GM12873 (cell line): Measurements from ENCODE around the gene CYP4F2.

Experiments
- TF ChIP-seq, protein P1 (sequence below): IDR thresholded peaks from 2 replicates; pipeline ENCODE4 v1.5.1; 2012; ENCODE audit warnings: low read depth, mild to moderate bottlenecking, moderate library complexity, low read length, control low read depth; ENCODE audit not compliant: insufficient read depth; ENCODE audit errors: missing control alignments

Gene CYP4F2

DNA sequence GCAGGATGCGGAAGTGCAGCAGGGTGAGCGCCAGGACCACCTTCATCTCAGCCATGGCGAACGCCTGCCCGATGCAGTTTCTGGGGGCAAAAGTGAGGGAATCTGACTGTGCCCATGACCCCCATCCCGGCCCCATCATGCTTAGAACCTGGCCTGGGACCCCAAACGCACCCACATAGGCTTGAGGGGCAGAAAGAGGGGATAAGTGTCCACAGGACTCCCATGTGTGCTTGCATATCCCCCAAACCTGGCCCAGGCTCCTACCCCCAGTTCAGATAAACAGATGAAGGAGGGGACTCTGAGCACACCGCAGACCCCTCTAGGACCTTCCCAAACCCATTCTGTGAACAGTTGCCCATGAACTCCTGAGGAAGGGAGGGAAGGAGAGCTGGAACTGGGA, 16.0 kb upstream of the CYP4F2 start:
- TF ChIP-seq, protein P1, sequence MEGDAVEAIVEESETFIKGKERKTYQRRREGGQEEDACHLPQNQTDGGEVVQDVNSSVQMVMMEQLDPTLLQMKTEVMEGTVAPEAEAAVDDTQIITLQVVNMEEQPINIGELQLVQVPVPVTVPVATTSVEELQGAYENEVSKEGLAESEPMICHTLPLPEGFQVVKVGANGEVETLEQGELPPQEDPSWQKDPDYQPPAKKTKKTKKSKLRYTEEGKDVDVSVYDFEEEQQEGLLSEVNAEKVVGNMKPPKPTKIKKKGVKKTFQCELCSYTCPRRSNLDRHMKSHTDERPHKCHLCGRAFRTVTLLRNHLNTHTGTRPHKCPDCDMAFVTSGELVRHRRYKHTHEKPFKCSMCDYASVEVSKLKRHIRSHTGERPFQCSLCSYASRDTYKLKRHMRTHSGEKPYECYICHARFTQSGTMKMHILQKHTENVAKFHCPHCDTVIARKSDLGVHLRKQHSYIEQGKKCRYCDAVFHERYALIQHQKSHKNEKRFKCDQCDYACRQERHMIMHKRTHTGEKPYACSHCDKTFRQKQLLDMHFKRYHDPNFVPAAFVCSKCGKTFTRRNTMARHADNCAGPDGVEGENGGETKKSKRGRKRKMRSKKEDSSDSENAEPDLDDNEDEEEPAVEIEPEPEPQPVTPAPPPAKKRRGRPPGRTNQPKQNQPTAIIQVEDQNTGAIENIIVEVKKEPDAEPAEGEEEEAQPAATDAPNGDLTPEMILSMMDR: no peak

DNA sequence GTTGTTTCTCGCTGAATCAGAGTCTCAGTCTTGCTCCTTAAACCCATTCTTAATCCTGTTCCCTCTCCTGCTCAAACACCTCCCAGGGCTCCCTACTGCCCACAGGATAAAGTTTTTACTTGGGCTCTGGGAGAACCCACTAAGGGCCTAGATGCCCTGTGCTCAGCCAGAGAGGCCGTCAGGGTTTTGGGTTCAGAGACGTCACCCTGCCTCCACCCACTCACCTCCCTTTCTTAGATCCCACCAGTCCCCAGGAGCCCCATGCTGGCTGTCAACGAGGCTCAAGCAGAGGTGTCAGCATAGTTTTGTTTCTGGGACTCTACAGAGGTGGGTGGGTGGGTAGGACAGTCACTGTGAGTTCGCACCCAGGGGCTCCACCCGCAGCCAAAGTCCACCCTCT, 15.5 kb upstream of the CYP4F2 start:
- TF ChIP-seq, protein P1: no peak

DNA sequence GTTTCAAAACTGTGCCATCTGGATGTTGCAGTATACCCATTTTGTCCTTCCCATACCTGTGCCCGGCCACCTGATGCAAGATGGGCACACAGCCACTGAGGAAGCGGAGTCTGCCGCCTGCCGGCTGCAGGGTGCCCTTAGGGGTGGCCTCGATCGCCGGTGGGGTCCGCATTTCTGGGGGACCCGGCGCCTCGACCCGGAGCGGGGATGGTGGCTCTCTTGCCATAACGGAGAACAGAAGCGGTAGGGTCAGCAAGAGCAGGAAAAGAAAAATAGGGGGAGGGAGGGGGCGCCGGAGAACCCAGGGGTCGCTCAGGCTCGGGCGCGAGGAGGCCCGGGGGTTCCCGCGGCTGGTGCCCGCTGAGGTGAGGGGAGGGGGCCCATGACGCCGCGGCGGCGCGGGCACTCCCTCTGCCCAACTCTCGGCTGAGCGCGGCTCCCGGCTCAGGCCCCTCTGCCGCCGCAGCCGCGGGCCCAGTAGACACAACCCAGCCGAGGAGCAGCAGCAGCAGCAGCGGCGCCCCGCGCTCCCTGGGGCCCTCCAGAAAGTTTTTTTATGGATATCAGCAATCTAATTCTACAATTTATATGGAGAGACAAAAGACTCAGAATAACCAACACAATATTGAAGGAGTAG, 13.8 kb upstream of the CYP4F2 start:
- TF ChIP-seq, protein P1: no peak

DNA sequence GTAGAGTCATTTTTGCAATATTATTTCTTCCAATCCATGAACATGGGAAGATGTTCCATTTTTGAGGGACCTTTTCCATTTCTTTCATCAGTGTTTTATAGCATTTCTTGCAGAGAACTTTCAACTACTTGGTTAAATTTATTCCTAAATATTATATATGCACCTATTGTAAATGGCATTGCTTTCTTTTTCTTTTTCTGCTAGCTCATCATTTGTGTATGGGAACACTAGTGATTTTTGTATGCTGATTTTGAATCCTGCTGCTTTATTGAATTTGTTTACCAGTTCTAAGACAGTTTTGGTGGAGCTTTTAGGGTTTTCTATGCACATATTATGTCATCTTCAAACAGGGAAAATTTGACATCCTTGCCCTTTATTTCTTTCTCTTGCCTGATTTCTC, 7.2 kb upstream of the CYP4F2 start:
- TF ChIP-seq, protein P1: no peak

DNA sequence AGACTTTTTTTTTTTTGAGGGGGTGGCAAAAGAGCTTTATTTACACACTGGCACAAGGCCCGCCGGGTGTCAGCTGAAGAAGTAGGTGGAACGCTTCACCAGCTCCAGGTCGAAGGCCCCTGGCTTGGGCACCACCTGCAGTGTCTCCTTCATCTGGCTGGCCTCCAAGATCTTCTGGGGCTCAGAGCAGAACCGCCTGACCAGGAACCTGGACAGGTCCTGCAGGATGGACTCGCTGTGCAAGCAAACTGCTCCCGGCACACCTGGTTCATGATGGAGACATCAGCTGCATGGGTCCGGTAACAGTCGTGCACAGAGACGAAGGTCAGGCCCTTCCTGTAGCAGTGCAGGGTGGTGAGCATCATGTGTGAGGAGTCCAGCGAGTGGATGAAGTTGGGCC, 4.4 kb upstream of the CYP4F2 start:
- TF ChIP-seq, protein P1: no peak

DNA sequence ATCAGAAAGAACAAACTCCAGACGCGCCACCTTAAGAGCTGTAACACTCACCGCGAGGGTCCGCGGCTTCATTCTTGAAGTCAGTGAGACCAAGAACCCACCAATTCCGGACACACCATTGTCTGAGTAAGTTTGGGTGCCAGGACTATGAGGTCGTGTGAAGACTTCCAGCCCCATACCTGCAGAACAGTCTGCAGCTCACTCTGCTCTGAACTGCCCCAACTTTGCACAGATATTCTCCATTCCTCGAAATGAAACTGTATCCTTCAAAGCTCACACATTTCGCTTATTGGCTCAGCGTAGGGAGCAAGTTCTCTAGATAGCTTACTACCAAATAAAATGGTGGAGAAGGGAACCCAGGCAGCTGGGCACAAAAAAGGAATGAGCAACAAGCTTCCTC, 2.6 kb upstream of the CYP4F2 start:
- TF ChIP-seq, protein P1: no peak

DNA sequence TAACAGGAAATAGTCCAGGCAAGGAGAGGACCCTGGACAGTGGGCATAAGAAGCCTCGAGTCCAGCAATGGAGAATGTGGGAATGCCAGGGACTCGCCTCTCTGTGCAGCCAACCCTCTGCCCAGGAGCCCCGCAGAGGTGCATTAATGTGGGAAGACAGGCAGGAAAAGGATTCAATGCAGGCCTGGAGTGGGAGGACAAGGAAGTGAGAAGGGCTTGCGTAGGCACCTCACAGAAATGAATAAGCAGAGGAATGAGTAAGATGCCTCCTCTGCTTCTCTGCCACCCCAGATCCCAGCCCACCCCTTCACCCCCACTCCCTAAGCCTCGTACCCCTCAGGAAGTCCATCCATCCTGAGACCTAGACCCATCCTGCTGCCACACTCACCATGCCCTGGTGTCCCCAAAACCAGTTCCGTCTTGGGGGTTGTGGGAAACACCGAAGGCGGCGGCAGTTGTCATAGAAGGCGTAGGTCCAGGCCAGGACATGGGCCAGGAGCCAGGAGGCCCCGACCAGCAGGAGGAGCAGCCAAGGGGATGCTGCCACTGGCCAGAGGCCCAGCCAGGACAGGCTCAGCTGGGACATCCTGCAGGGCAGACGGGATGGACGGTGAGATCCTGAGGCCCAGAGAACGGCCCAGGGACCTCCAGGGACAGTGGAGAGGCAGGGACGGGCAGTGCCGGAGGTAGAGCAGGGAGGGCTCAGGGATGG, 692 bp downstream of the CYP4F2 start:
- TF ChIP-seq, protein P1: no peak
